Spinal cord (tissue), 10 donors: ENCODE measurements around the gene ABCC3. TPM values are rescaled to one million over a fixed set of nuclear protein-coding genes. Genes with fewer than 3 reads are reported as not detected.
A peak's percentile ranks its signal among the peaks of the same experiment; 100 is the strongest.

Experiments
- DNase-seq, 6 donors: peaks; one replicate each; pipeline versions ENCODE4 v3.0.0 to v3.0.0-alpha.2; 2013 to 2015; ENCODE audit warnings: low spot score in 6 of 6, low read depth in 4 of 6
- H3K27ac ChIP-seq: one replicate; pipeline ENCODE4 v1.5.1; 2013; ENCODE audit warnings: low read depth, low read length, control low read depth
- H3K27me3 ChIP-seq: one replicate; pipeline ENCODE4 v1.6.1; 2013; ENCODE audit warnings: low read length; ENCODE audit not compliant: control insufficient read depth, insufficient read depth
- H3K36me3 ChIP-seq: one replicate; pipeline ENCODE4 v1.6.1; 2013; ENCODE audit warnings: low read length; ENCODE audit not compliant: control insufficient read depth, insufficient read depth
- H3K4me1 ChIP-seq: one replicate; pipeline ENCODE4 v1.6.1; 2013; ENCODE audit warnings: low read length; ENCODE audit not compliant: control insufficient read depth, insufficient read depth
- H3K4me3 ChIP-seq: one replicate; pipeline ENCODE4 v1.5.1; 2013; ENCODE audit warnings: low read depth, low read length, control low read depth
- H3K9me3 ChIP-seq: one replicate; pipeline ENCODE4 v1.6.1; 2013; ENCODE audit warnings: low read length; ENCODE audit not compliant: control insufficient read depth, insufficient read depth
- WGBS: methylation state at CpG from one replicate; pipeline ENCODE4 v1.1.5; 2013; ENCODE audit warnings: missing lambda C conversion rate; ENCODE audit not compliant: insufficient coverage; 5-methylcytosine and 5-hydroxymethylcytosine counted together
- polyA plus RNA-seq, 2 donors: library from polyadenylated mRNA; unstranded; fragments of 120-200 nt; gene quantifications; one replicate each; pipeline ENCODE4 v1.2.1, GENCODE V29; 2013; ENCODE audit not compliant: insufficient read length in 2 of 2
- total RNA-seq, 2 donors: library from RNA; depleted of rRNA in 1 of 2; stranded (reverse); fragments of 120-200 nt in 1 of 2; fragments of >200 nt in 1 of 2; gene quantifications; one replicate each; pipeline versions ENCODE4 v1.2.3 to v1.2.4, GENCODE V29; 2013 to 2014
- donor health status: healthy.

Gene ABCC3
- total and polyA plus RNA-seq, 4 donors = 0.17 to 1.2 (median 0.61) TPM

GRCh38 chr17:50603340-50603739, 31.3 kb upstream of the ABCC3 start:
- H3K27ac ChIP-seq = no peak overlapping the region
- no peaks in the 10 kb centered on the region for H3K9me3 ChIP-seq
- no peak overlapping the region for H3K4me3 ChIP-seq
- H3K27me3 ChIP-seq = no peaks in the 10 kb centered on the region
- 74% methylated on average over 7 of the region's 9 CpGs for WGBS
- H3K36me3 ChIP-seq = peaks cover 80% of the 10 kb centered on the region
- H3K4me1 ChIP-seq = peaks cover 38% of the 10 kb centered on the region
- no peak for DNase-seq

- DNase-seq = peak in 5 of 6 donors; percentile 62 to 96 (median 76)
- no peak overlapping the region for H3K4me3 ChIP-seq
- WGBS = 13% methylated on average over 13 of the region's 13 CpGs
- no peaks in the 10 kb centered on the region for H3K9me3 ChIP-seq
- peaks cover 50% of the 10 kb centered on the region for H3K4me1 ChIP-seq
- H3K27me3 ChIP-seq = no peaks in the 10 kb centered on the region
- peak overlapping the region; percentile 43 for H3K27ac ChIP-seq
- H3K36me3 ChIP-seq = peaks cover 77% of the 10 kb centered on the region
These were observed 30.2 kb upstream of the ABCC3 start for GRCh38 chr17:50604513-50604912.

GRCh38 chr17:50605429-50605828, 29.3 kb upstream of the ABCC3 start:
- H3K4me3 ChIP-seq = no peak overlapping the region
- H3K4me1 ChIP-seq = peaks cover 59% of the 10 kb centered on the region
- H3K9me3 ChIP-seq = no peaks in the 10 kb centered on the region
- H3K27me3 ChIP-seq = no peaks in the 10 kb centered on the region
- DNase-seq = no peak
- H3K27ac ChIP-seq = no peak overlapping the region
- WGBS = 87% methylated on average over 3 of the region's 10 CpGs
- H3K36me3 ChIP-seq = peaks cover 74% of the 10 kb centered on the region

- 87% methylated on average over 6 of the region's 19 CpGs for WGBS
- peaks cover 53% of the 10 kb centered on the region for H3K4me1 ChIP-seq
These were observed 27.0 kb upstream of the ABCC3 start for GRCh38 chr17:50607522-50608175.

GRCh38 chr17:50608700-50609379, 25.8 kb upstream of the ABCC3 start:
- 41% methylated on average over 5 of the region's 22 CpGs for WGBS
- Histone ChIP-seq H3K36me3 (peaks cover 52% of the 10 kb centered on the region), H3K4me3 (no peak overlapping the region), H3K9me3 (no peaks in the 10 kb centered on the region), H3K27ac (no peak overlapping the region), H3K27me3 (no peaks in the 10 kb centered on the region), H3K4me1 (peaks cover 60% of the 10 kb centered on the region)
- peak in 2 of 6 donors; percentile 62 to 84 for DNase-seq

More at GRCh38 chr17:50607522-50608175, 27.0 kb upstream of the ABCC3 start:
- Histone ChIP-seq H3K36me3 (peaks cover 59% of the 10 kb centered on the region), H3K4me3 (no peak overlapping the region), H3K9me3 (no peaks in the 10 kb centered on the region), H3K27ac (no peak overlapping the region), H3K27me3 (no peaks in the 10 kb centered on the region)
- no peak for DNase-seq

GRCh38 chr17:50609380-50610074, 25.2 kb upstream of the ABCC3 start:
- 71% methylated on average over 24 of the region's 24 CpGs for WGBS
- no peaks in the 10 kb centered on the region for H3K27me3 ChIP-seq
- H3K27ac ChIP-seq = no peak overlapping the region
- DNase-seq = peak in 1 of 6 donors; percentile 59
- H3K4me1 ChIP-seq = peaks cover 60% of the 10 kb centered on the region
- peaks cover 50% of the 10 kb centered on the region for H3K36me3 ChIP-seq
- no peaks in the 10 kb centered on the region for H3K9me3 ChIP-seq
- H3K4me3 ChIP-seq = no peak overlapping the region

- Histone ChIP-seq H3K4me1 (peaks cover 49% of the 10 kb centered on the region), H3K27me3 (no peaks in the 10 kb centered on the region), H3K36me3 (peaks cover 40% of the 10 kb centered on the region), H3K4me3 (no peak overlapping the region), H3K27ac (no peak overlapping the region), H3K9me3 (no peaks in the 10 kb centered on the region)
- DNase-seq = no peak
- 97% methylated on average over 6 of the region's 6 CpGs for WGBS
These were observed 23.0 kb upstream of the ABCC3 start for GRCh38 chr17:50611634-50612033.

GRCh38 chr17:50612281-50612680, 22.4 kb upstream of the ABCC3 start:
- no peaks in the 10 kb centered on the region for H3K9me3 ChIP-seq
- H3K27ac ChIP-seq = no peak overlapping the region
- H3K36me3 ChIP-seq = peaks cover 43% of the 10 kb centered on the region
- no peak overlapping the region for H3K4me3 ChIP-seq
- WGBS = 88% methylated on average over 10 of the region's 12 CpGs
- DNase-seq = no peak
- no peaks in the 10 kb centered on the region for H3K27me3 ChIP-seq
- H3K4me1 ChIP-seq = peaks cover 49% of the 10 kb centered on the region

- Histone ChIP-seq H3K4me1 (peaks cover 48% of the 10 kb centered on the region), H3K4me3 (no peak overlapping the region), H3K9me3 (no peaks in the 10 kb centered on the region), H3K27me3 (no peaks in the 10 kb centered on the region), H3K36me3 (peaks cover 44% of the 10 kb centered on the region), H3K27ac (no peak overlapping the region)
- peak in 2 of 6 donors; percentile 70 to 72 for DNase-seq
- 52% methylated on average over 4 of the region's 26 CpGs for WGBS
These were observed 21.4 kb upstream of the ABCC3 start for GRCh38 chr17:50613007-50613992.
